KG1 (cell line): Measurements from ENCODE around the gene CHD2.
"Not testable (repeated sequence)": the region's sequence is repeated elsewhere in the genome, so short reads cannot be mapped to it uniquely, and the experiment has no call there.

Source experiments
- DNase-seq: peaks from one replicate; lab custom pipeline; 2025; lab: John Stamatoyannopoulos, UW

CHD2 gene

DNA sequence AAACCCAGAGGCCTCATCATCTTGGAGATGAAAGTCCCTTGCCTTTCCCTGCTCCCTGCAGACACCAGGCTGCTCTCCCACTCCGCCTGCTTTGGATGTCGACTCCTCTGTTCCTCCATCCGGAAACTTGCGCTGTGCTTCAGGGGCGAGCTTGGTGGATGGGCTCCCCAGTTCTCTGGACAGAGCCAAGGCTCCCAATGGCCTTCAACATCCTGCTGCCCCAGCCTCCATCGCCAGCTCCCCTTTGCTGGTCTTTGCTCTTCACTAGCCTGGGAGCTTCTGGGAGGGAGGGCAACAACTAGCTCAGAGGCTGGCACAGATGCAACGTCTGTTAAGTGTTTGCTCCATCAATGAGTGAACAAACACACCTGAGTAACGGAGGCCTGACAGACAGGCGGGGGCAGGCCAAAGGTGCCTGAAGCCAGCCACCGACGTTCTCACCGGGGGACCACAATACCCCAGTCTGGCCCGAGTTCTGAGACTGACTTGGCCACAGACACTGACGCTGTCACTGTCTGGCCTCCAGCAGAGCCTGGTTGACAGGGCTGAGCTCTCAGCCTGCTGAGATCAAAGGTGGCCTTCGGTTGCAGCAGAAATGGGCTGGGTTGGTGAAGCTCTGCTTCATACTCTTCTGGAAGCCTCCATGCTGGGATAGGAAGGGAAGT lies 149.9 kb downstream of the CHD2 start:
- no peak for DNase-seq

DNA sequence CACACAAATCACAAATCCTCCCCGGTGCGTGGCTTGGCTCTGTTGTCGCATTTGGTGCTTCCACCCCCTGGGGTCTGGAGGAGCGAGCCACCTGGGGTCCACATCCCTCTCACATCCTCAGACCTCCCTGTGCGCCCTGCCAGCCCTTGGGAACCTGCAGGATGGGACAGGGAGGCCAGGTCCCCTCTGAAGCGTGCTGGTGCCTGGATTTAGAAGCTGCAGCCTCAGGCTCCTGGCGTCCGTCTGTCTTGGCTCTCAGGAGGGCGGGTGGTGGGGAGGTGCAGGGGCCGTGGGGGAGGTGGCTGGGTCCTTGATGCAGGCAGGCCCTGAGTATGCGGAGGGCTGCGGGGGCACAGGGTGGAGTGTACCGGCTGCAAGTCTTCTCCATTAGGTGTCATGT lies 150.5 kb downstream of the CHD2 start:
- DNase-seq = no peak

DNA sequence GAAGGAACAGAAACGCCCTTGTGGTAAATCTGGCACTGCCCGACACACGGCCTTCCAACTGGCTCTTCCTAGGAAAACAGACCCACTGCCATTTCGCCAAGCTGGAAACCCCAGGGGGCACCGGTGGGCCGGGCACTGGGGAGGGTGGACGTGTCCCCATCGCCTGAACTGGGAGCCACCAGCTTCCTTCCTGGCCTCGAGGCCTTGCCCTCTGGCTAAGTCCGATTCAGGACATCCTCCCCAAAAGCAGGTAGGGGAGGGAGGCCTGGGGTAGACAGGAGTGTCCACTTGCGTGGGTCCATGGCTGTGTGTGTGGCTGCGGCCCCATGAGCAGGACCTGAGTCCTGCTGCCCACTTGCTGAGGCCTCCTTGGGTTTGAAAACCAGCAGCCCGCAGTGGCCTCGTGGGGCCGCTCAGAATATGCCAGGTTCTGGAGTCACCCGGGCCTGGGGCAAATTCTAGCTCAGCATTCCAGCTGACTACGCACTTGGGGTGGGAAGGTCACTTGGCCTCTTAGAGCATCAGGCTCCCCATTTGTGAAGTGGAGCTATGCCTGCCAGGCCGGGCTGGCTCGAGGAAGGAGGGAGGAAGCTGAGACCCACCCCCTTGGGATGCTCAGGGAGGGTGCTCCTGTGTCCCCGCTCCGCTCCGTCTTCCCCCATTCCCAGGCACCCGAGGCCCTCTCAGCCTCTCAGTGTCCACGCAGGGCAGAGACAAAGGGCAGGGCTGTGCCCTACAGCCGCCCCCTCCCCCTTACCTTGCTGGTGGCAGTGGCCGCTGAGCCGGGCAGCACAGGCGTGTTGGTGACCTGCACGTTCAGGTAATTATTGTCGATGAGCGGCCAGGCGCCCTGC lies 151.3 kb downstream of the CHD2 start:
- no peak for DNase-seq

DNA sequence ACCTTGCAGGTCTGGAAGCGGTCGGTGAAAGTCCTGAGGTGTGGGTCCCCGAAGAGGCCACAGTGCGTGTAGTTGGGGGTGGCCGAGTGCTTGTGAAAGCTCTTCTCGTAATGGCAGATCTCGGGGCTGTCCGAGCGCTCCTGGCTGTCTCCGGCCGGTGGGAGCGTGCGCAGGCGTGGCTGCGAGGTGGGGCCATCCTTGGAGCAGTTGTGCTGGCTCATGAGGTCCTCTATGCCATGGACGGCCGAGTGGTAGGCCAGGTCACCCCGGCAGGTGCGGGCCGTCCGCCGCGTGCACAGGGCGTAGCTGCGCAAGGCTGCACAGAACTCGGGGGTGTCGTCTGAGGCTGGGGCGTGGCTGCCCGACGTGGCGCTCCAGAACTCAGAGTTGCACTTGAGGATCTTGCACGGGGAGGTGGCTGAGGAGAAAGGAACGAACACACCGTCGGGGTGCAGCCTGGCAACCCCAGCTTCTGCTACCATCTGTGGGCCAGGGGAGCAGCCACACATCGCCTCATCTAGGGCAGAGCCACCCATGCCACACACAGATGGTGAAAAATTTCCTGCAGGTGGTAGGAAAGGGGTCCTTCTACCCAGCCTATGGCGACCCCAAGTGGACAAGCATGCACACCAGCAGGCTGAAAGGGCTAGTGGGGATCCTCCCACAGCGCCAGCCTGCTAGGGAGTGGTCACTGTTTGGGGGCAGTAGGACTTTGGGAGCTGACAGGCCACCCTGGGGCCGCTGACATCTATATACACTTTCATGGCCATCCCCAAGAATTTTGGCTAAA lies 152.2 kb downstream of the CHD2 start:
- no peak for DNase-seq

DNA sequence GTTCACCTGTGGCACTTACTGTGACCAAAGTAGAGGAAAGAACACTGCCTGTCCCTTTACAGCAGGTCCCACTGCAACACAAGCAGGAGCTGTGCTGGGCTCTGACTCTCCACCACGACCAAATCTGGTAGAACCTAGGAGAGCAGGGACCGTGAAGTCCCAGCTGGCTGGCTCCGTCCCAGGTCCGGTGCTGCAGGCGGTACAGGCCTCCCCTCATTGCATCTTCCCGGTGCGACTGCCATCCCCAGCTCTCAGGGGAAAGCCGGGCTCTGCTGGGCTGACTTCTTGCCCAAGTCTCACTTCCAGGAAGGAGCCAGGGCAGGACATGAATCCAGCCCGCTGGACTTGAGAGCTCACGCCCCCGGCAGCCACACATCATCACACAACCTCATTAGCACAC lies 155.1 kb downstream of the CHD2 start:
- DNase-seq = no peak

DNA sequence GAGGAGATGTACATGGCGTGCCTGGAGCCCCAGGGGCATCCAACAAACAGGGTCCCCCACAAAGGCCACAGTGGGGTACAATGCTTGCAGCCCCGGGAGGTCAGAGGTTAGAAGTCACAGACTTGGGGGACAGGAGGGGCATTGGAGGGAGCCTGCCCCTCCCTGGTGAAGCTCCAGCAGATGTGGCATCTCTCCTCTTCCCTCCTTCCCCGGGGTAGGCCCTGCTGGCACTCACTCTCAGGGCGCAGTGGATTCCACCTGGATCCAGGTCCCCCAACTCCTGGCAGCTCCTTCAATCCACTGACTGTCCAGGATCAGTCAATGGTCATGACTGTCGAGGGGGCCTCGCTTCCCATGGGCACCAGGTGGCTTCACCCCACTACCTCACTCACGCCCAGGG lies 156.7 kb downstream of the CHD2 start:
- DNase-seq = no peak

DNA sequence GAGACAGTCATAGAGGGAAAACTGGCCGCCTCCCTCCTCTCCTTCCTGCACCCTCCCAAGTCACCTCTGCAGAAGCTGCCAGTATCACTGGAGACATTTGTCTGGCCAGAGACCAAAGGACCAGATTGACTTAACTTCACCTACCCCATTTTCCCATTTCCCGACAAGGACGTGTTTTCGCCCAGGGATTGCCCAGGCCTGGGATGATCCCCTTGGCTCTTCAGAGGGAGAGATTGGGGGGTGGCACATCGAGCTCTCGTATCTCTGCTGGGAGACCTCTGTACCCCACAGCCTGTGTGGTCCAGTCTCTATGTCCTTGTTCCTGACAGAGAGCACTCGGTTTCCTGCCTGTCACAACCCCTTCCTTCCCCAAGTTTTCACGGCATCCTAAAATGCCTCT lies 157.5 kb downstream of the CHD2 start:
- DNase-seq = no peak

DNA sequence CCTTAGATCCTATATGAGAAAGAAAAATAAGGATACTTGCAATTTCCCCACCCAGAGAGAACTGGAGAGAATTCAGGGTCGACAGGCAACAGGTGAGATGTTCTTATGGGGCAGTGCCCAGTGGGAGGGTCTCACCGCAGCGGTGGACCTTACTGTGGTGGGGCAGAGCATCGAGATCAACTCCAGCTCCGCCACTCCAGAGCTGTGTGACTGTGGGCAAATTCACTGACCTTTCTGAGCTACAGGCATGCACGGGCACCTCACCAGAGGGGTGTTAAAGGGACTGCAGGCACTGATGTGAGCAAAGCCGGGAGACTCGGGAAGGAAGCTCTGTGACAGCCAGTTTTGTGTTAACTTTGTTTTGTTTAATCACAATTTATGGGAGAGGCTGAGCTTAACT lies 158.0 kb downstream of the CHD2 start:
- no peak for DNase-seq

DNA sequence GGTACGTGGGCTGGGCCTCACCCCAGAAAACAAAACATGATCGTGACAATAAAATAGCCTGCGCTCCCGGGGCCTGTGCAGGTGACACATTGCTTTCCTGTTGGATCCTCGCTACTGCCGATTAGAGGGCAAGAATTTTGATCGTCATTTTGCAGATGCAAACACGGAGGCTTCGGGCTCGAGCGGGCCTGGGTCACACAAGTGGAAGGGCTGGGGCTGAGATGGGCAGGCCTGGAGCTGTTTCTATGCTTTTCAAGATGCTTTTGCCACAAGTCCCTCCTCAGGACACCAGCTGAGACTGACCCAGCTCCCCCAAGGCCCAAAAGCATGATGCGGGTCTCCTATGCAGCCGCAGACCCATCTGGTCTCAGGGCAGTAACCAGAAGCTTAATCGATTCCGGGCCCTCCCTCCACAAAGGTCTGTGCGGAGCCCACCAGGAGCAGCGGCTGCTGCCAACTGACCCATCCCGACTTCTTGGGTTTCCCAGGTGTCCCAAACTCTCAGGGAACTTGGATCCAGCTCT lies 158.8 kb downstream of the CHD2 start:
- DNase-seq = no peak

DNA sequence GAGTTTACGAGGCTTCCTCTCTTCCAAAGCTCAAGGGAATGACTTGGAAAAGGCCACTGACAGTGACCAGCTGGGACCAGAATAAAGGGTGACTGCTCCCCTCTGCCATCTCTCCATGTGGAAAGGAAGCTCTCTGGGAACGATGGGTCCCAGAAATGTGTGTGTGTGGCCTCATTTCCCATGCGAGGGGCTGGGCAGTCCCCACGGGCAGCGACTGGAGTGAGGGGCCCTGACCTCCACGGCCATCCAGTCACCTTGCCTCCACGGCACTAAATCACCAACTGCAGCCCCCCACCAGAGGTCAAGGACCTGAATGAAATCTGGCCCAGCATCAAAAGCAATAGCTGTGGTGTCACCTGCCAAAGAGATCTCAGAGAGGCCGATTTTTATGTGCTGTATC lies 159.3 kb downstream of the CHD2 start:
- no peak for DNase-seq

DNA sequence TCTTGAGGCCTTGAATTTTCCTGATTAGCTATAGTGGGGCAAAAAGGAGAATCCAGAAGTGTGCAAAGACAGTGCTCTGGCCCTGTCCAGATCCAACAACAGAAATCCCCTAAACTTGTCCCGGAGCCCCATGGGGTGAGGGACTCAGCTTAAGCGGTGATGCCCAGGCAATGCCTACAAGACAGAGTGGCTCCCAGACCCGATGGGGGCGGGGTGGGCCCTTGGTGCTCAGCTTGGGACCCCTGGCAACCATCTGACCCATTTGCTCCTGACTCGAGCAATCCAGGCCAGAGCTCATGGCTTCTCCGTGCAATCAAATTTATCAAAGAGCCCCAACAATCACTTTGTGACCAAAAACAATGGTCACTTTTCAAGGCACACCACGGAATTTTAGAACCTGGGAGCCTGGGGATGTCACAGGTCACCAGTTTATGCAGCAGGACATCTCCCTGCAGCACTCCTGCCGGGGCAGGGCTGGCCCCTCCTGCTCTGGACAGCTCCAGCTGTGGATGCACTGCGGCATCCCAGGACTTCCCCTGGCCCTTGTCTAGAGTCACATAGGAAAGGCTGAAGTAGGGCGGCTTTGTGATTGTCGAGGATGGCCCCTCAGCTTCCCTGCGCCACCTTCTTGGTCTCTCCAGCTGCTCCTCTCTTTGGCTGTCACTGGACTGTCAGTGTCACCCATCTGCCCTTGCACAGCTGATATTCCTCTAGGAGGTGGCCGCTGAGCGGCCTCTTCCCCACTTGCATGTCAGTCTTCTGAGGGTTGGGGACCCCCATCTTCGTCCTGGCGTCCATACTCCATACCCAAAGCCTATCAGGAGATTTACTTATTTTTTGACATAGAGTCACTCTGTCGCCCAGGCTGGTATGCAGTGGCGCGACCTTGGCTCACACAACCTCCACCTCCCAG lies 160.5 kb downstream of the CHD2 start:
- DNase-seq = no peak

DNA sequence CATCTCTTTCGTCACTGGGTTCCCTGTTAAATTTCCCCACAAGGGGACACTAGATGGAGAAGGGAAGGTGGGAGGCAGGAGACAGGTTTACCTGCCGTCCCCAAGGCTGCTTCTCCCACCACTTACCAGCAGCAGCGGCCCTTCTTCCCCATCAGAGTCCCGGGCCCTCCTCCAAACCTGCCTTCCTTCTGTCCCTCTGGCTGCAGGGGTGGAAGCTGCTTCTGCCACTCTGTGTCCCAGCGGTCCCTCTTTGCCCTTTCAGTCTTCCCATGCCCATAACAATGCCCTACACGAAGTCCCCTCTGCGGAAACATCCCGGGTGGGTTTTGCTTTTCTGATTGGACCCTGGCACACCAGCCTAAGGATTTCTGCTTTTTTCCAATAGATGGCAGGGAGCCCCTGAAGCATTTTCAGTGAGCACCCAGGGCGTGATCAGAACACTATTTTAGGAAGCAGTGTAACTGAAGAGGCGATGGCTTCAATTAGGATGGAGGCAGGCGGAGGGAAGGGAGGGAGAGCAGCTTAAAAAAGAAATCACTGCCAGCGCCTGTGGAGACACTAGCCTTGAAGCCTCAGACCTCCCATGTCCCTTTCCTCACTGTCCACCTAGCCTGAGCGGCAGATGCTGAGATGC lies 162.6 kb downstream of the CHD2 start:
- not testable (repeated sequence) for DNase-seq

DNA sequence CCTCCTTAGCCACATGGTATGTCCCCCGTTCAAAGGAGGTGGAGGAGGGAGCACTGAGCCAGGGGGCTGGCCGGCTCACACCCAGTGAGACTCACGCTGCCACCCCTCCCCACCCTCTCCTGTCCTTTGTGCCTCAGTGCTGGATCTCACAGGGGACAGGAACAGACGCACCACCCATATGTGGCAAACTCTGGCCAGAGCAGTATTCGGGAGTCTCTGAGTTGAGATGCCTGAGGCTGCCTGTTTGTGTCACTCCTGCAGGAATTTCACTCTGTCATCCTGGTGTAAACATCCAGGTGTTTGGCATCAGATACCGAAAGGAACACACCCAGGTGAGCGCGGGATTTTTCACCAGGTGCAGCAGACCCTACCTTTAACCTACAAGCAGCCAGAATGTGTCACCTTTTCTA lies 163.1 kb downstream of the CHD2 start:
- DNase-seq = no peak

DNA sequence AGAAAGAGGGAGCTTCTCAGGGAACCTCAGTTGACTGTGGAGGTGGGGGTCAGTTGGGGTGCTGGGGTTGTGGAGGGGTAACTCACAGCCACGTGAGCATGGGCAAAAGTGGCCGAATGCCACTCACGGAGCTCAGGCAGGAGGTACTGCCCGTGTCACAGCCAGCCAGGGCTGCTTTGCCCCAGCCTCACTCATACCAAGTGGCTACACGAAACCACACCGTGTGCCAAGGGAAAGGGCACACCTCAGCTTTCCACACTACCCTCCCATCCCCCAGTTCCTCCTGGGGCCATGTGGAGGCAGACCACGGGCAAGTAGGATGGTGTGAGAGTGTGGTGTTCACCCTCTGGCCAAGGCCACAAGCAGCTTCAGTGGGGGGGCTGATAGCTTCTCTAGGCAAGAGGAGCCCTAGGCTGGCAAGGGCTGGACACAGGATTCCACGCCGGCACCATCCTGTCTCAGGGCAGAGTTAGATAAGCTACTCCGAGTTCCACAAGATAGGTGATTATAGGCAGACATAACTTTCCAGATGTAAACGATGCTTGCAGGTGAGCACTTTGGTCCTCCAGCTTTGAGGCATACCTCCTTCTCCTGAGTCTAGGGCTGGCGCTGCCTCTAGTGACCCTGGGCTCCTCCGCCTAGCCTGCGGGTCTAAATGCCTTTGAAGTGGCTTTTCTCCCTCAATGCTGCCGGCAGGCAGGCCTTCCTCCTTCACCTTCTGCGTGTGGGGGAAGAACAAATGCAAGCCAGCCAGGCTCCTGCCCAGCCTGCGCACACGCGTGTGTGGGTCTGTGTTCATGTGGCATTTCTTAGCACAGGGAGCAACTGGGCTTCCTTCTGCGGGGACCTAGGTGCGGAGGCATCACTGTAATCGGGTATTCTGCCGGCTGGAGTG lies 163.9 kb downstream of the CHD2 start:
- no peak for DNase-seq

DNA sequence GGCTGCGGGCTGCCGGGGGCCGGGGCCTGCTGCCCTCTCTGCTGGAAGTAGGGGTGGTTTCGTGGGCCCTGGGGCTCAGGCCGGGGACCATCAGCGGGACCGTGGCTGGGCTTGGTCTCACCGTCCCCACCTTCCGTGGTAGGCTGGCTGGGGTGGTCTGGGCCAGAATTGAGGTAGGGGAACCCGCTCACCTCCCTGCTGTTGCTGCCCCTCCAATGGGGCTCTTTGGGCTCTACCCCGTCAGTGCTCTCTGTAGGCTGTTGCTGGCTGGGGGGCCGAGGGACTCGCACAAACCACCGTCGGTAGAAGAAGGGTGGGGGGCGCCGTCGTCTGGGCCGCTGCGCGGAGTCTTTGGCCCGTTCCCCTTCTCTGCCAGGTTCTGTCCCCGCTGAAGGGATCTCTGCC lies 165.5 kb downstream of the CHD2 start:
- no peak for DNase-seq

DNA sequence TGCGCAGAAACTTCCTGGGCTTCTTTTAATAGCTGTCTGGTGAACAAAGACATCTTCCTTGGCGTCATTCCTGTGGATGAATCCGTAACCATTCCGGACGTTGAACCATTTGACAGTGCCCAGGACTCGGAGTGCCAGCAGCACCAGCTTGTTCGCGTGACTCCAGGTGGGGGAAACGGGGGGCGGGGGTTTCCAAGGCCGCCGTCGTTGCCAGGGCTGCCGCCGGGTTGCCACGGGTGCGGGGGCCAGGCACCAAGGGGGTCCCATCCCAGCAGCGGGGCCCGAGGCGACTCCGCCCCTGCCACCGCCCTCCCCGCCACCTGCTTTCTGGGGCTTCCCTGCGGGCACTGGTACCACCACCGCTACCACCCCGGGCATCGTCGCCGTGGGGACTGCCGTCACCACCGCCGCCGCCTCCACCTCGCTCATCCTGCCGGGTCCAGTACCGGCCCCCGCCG lies 166.1 kb downstream of the CHD2 start:
- DNase-seq = no peak

DNA sequence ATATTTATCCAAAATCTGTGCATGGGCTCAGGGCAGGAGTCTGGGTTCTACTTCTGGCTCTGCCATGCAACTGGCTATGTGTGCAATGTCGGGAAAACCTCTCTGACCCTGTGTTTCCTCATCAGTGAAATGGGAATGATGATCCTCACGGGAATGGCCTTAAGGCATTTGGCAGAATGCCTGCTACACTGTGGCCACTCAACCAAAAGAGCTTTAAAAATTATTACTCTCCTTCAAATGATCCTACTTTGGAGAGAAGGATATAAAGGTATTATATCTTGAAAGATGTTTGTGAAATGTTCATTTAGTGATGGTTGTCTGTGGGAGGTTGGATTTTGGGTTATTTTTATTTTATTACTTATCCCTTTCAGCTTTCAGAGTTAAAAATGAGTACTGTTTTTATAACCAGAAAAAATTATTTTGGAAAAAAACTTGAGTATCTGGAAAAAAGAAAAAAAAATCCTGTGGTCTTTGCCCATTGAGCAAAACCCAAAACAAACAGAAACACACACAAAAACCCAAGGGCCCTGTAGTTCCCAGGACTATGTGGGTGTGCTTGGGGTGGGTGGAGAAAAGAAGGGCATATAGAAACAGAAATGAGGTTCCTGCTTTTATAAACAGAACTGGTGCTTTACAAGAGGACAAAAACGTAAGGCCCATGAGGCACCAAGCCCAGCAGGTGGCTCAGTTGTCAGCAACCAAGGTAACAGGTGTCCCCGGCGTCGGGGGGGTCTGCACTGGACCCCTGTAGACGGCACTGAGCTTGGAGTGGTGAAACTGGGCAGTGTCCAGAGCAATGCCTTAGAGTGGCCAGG lies 166.9 kb downstream of the CHD2 start:
- DNase-seq = no peak

DNA sequence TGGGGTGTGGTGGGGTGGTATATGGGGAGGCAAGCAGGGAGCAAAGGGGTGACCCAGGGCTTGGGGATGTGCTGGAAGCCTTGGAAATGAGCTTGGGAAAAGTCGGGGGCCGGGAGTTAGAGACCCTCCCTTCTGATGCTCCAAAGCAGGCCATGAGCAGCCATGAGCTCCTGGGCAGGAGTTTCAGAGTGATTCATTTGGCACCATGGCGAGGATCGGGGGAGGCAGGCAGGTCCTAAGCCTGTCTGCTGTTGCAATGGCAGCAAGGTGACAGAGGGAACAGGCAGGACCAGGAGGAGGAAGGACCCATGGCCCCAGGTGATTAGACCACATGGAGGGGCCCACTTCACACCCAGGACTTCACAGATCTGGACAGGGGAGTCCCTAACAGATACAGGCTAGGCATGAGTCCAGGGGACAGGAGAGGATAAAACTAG lies 167.5 kb downstream of the CHD2 start:
- no peak for DNase-seq
